ENCODE results near the gene ARMC8. TPM values are rescaled to one million over a fixed set of nuclear protein-coding genes. Genes with fewer than 3 reads are reported as not detected.

ARMC8 gene
- total RNA-seq, 2 experiments from 2014 or later: 37.7 to 39.6 TPM

DNA sequence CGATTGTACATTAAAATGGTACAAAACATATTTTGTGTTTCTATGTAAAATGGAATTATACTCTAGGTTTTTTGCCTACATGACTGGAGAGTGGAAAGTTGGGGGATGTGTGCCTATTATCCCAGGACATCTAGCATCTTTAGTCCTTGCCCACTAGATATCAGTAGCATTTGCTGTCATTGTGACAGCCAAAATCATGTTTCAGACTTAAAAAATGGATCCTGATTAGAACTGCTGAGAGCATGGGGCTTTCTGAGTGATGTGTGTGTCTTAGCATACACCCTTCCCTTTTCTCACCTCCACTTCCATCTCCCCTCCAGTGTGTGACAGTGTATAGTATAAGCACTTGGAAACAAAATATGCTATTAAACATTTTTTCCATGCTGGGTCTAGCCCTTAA lies 13.3 kb downstream of the ARMC8 start:
- intact Hi-C loops (cut with micrococcal nuclease): no loop called here
- H3K4me3 Mint-ChIP-seq: no peak overlapping the region
- no peaks in the 10 kb centered on the region for H3K27me3 Mint-ChIP-seq
- H3K9me3 Mint-ChIP-seq: no peaks in the 10 kb centered on the region
- no peak overlapping the region for H3K27ac Mint-ChIP-seq
- POLR2A ChIA-PET: no interaction called here
- H3K36me3 Mint-ChIP-seq: peaks cover 11% of the 10 kb centered on the region
- peaks cover 53% of the 10 kb centered on the region for H3K4me1 Mint-ChIP-seq (ENCODE audit: low read depth)
- no peak for DNase-seq
- CTCF ChIA-PET: interaction anchor here (0.5 kb wide), 1 partner anchor 118 kb away, joined by 3 read pairs; no protein-coding TSS in a partner anchor

DNA sequence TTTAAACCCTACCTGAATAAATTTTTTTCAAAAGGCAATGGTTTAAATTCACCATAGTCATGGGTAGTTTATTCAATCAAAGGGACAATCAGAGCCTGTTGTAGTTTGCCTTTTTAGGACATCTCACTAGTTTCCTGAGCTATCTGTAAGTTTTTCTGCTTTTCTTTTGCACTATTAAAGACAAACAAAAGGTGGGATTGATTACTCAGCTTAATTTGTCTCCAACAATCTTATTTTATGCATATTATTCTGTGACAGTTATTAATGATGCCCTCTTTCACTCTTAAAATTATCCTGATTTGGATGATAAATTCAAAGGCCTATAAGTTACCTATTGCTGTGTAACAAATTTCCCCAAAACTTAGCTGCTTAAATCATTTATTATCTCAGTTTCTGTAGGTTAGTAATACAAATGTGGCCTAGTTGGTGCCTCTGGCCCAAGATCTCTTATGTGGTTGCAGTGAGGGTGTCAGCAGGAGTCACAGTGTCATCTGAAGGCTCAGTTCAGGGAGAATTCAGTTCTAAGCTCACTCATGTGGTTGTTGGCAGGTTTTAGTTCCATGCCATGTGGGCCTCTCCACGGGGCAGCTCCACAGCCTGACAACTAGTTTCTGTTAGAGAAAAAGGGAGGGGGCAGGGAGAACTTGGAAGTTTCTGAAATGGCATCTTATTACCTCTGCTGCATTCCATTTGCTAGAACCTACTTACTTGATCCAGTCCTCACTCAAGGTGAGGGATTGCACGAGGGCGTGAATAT lies 16.0 kb downstream of the ARMC8 start:
- POLR2A ChIA-PET: no interaction called here
- CTCF ChIA-PET: no interaction called here

DNA sequence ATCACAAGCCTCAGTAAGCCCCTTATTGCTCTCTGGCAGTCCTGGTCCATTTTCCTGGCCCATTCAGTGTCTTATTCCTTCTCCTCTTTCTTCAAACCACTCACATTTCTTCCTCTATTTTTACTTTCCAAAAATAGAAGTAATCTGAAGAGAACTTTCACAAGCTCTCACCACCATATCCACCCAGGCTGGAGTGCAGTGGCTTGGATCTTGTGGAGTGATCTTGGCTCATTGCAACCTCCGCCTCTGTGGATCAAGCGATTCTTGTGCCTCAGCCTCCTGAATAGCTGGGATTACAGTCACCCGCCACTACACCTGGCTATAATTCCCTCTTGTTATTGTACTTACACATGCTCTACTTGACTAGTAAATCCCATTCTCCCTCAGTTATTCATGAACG lies 16.8 kb downstream of the ARMC8 start:
- H3K4me1 Mint-ChIP-seq (ENCODE audit: low read depth): peaks cover 47% of the 10 kb centered on the region
- no peak for DNase-seq
- H3K9me3 Mint-ChIP-seq: no peaks in the 10 kb centered on the region
- ChIA-PET CTCF (no interaction called here), POLR2A (no interaction called here)
- no peak overlapping the region for H3K27ac Mint-ChIP-seq
- H3K4me3 Mint-ChIP-seq: no peak overlapping the region
- H3K27me3 Mint-ChIP-seq: no peaks in the 10 kb centered on the region
- peaks cover 8% of the 10 kb centered on the region for H3K36me3 Mint-ChIP-seq
- intact Hi-C loops (cut with micrococcal nuclease): no loop called here

More for the DNA sequence above, 16.0 kb downstream of the ARMC8 start:
- H3K27ac Mint-ChIP-seq: no peak overlapping the region
- no peak overlapping the region for H3K4me3 Mint-ChIP-seq
- H3K36me3 Mint-ChIP-seq: peaks cover 6% of the 10 kb centered on the region
- intact Hi-C loops (cut with micrococcal nuclease): no loop called here
- H3K9me3 Mint-ChIP-seq: no peaks in the 10 kb centered on the region
- no peaks in the 10 kb centered on the region for H3K27me3 Mint-ChIP-seq
- peaks cover 49% of the 10 kb centered on the region for H3K4me1 Mint-ChIP-seq (ENCODE audit: low read depth)
- no peak for DNase-seq

DNA sequence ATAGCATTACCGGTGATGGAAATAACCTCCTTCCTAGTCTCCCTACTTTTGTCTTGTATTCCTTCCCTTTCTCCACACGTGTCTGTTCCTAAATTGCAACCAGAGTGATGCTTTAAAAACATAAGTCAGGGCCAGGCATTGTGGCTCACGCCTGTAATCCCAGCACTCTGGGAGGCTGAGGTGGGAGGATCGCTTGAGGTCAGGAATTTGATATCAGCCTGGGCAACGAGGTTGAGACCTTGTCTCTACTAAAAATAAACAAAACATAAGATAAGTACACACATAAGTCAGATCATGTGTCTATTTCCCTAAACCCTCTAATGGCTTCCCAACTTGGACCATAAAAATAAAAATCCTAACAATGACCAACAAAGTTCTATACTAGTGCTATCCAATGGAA lies 18.4 kb downstream of the ARMC8 start:
- POLR2A ChIA-PET: no interaction called here
- Mint-ChIP-seq H3K4me1 (ENCODE audit: low read depth) (peaks cover 40% of the 10 kb centered on the region), H3K4me3 (no peak overlapping the region), H3K27ac (no peak overlapping the region), H3K27me3 (no peaks in the 10 kb centered on the region), H3K9me3 (no peaks in the 10 kb centered on the region), H3K36me3 (peaks cover 8% of the 10 kb centered on the region)
- intact Hi-C loops (cut with micrococcal nuclease): no loop called here
- CTCF ChIA-PET: no interaction called here
- no peak for DNase-seq

DNA sequence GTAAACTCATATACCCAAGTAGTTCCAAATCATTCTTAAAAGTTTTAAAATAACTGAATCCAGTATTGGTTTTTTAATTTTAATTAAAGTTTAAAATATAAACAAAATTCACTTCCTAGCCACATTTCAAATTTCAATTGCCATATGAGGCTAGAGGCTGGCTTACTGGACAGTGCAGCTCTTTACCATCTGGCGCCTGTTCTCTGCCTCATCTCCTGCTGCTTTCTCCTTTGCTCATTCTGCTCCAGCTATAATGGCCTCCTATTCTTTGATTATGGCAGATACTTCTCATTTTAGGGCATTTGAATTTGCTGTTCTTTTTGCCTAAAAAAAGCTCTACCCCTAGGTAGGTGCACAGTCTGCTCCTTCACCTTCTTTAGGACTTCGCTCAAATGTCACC lies 19.1 kb downstream of the ARMC8 start:
- Mint-ChIP-seq H3K27me3 (no peaks in the 10 kb centered on the region), H3K27ac (no peak overlapping the region), H3K36me3 (peaks cover 8% of the 10 kb centered on the region), H3K4me1 (ENCODE audit: low read depth) (peaks cover 40% of the 10 kb centered on the region), H3K9me3 (no peaks in the 10 kb centered on the region), H3K4me3 (no peak overlapping the region)
- DNase-seq: no peak
- ChIA-PET POLR2A (no interaction called here), CTCF (no interaction called here)
- intact Hi-C loops (cut with micrococcal nuclease): no loop called here

DNA sequence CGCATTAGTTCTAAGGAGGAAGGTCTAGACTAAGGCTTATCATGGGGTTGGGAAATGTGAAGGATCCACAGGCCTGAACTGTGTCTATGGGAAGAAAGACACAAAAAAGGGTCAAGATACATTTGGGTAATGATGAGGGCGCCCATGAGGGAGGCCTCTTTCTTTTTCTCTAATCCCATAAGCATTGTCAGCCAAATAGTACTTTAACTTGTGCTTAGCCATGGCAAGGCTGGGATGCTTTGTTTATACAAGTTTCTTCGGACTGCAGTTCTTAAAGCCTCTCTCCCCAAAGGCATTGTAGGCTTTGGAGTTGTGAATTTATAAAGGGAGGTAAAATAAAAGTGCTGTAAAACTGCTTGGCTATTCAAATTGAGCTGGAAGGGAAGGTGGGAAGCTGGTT lies 23.4 kb downstream of the ARMC8 start:
- H3K36me3 Mint-ChIP-seq: peaks cover 19% of the 10 kb centered on the region
- CTCF ChIA-PET: no interaction called here
- H3K4me3 Mint-ChIP-seq: no peak overlapping the region
- POLR2A ChIA-PET: no interaction called here
- no peak overlapping the region for H3K27ac Mint-ChIP-seq
- H3K9me3 Mint-ChIP-seq: no peaks in the 10 kb centered on the region
- no peak for DNase-seq
- intact Hi-C loops (cut with micrococcal nuclease): no loop called here
- H3K27me3 Mint-ChIP-seq: no peaks in the 10 kb centered on the region
- peaks cover 12% of the 10 kb centered on the region for H3K4me1 Mint-ChIP-seq (ENCODE audit: low read depth)

DNA sequence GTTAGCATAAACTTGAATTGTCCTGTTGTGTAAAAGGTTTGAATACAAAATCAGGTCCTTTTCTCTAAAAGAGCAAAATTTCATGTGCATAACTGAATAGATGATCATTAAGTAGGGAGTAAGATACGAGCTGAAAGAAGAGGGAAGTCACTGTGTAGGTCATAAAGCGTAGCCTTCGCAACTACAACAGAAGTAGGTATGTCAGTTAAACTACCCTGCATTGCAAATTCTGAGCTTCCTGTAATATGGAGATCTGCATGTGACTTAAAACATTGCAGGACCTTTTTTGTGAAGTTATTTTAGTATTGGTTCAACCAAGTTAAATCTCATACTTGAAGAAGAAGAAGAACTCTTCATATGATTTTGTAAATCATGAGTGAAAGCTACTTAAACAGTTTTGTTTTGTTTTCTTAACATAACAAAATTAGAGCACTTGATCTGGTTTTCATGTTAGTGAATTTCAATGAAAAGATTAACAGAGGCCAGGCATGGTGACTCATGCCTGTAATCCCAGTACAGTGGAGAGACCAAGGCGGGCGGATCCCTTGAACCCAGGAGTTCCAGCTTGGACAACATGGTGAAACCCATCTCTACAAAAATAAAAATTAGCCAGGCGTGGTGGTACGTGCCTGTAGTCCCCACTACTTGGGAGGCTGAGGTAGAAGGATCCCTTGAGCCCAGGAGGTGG lies 26.4 kb downstream of the ARMC8 start:
- H3K27me3 Mint-ChIP-seq: no peaks in the 10 kb centered on the region
- intact Hi-C loops (cut with micrococcal nuclease): no loop called here
- POLR2A ChIA-PET: no interaction called here
- peaks cover 12% of the 10 kb centered on the region for H3K4me1 Mint-ChIP-seq (ENCODE audit: low read depth)
- DNase-seq: no peak
- peaks cover 15% of the 10 kb centered on the region for H3K36me3 Mint-ChIP-seq
- no peaks in the 10 kb centered on the region for H3K9me3 Mint-ChIP-seq
- H3K27ac Mint-ChIP-seq: no peak overlapping the region
- CTCF ChIA-PET: interaction anchor here (0.8 to 1.1 kb wide), 3 partner anchors 9 to 17 kb away, joined by 3 to 4 read pairs (median 3); no protein-coding TSS in a partner anchor
- H3K4me3 Mint-ChIP-seq: no peak overlapping the region

DNA sequence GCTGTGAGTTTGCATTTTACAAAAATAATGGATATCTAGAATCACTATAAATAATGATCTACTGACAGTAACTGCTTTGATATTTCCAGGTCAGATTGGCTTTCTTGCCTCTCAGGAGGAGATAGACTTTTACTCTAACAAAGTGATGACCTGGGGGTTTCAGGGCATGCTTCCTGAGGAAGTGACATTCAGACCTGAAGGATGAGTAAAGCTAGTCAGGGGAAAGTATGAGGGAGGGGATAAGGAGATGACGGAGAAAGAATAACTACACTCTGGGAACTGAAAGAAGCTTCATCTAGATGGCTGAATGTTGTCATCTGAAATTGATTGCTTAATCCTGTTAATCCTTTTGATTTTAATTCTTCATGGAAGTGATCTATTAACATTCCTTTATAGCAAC lies 32.2 kb downstream of the ARMC8 start:
- intact Hi-C loops (cut with micrococcal nuclease): loop anchor here (2.0 kb wide), 1 partner anchor 78 kb away; no protein-coding TSS in a partner anchor
- Mint-ChIP-seq H3K4me1 (ENCODE audit: low read depth) (peaks cover 31% of the 10 kb centered on the region), H3K27me3 (no peaks in the 10 kb centered on the region), H3K36me3 (peaks cover 15% of the 10 kb centered on the region), H3K9me3 (no peaks in the 10 kb centered on the region), H3K4me3 (no peak overlapping the region), H3K27ac (peak overlapping the region; percentile 25)
- POLR2A ChIA-PET: interaction anchor here (0.8 to 1.8 kb wide), 2 partner anchors 32 to 36 kb away, joined by 3 to 5 read pairs; partner anchors contain the start of gene ARMC8
- CTCF ChIA-PET: interaction anchor here (1.3 to 1.6 kb wide), 2 partner anchors 11 to 198 kb away, joined by 4 to 5 read pairs; no protein-coding TSS in a partner anchor
- DNase-seq: peak; percentile 21

DNA sequence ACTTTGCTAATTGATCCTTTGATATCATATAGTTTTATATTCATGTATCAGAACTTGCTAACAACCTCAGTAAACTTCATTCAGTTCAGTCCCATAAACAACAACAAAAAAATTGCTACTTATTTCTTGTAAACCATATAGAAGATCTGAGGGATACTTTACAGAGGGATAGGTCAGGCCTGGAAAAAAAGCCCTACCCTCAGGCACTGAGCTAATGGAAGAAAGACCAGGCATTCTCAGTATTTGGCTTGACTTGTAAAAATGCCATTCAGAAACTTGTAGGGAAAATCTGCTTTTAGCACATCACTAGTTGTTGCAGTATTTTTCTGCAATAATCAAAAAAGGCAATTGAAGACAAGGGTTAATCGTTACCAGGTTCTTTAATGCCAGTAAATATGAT lies 33.1 kb downstream of the ARMC8 start:
- H3K9me3 Mint-ChIP-seq: no peaks in the 10 kb centered on the region
- no peaks in the 10 kb centered on the region for H3K27me3 Mint-ChIP-seq
- ChIA-PET POLR2A (no interaction called here), CTCF (interaction anchor here (1.1 to 1.6 kb wide), 2 partner anchors 11 to 199 kb away, joined by 3 to 5 read pairs; no protein-coding TSS in a partner anchor)
- H3K36me3 Mint-ChIP-seq: peaks cover 19% of the 10 kb centered on the region
- H3K4me1 Mint-ChIP-seq (ENCODE audit: low read depth): peaks cover 31% of the 10 kb centered on the region
- intact Hi-C loops (cut with micrococcal nuclease): no loop called here
- H3K4me3 Mint-ChIP-seq: no peak overlapping the region
- DNase-seq: no peak
- H3K27ac Mint-ChIP-seq: no peak overlapping the region

DNA sequence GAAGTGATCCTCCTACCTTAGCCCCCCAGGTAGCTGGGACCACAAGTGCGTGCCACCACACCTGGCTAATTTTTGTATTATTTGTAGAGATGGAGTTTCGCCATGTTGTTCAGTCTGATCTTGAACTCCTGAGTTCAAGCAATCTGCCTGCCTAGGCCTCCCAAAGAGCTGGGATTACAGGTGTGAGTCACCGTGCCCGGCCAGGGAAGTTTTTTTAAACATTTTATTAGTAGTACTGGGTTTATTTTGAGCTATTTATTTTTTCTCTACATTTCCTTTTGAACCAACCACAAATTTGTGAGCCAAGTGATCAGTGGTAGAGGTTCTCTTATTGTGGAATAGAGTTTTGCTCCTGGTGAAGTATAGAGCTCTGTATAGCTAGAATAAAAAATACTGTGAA lies 33.7 kb downstream of the ARMC8 start:
- Mint-ChIP-seq H3K9me3 (no peaks in the 10 kb centered on the region), H3K4me3 (no peak overlapping the region), H3K27me3 (no peaks in the 10 kb centered on the region), H3K27ac (no peak overlapping the region), H3K36me3 (peaks cover 23% of the 10 kb centered on the region), H3K4me1 (ENCODE audit: low read depth) (peaks cover 31% of the 10 kb centered on the region)
- ChIA-PET CTCF (interaction anchor here (1.1 to 1.6 kb wide), 2 partner anchors 12 to 198 kb away, joined by 3 to 5 read pairs; no protein-coding TSS in a partner anchor), POLR2A (no interaction called here)
- DNase-seq: no peak
- intact Hi-C loops (cut with micrococcal nuclease): no loop called here

DNA sequence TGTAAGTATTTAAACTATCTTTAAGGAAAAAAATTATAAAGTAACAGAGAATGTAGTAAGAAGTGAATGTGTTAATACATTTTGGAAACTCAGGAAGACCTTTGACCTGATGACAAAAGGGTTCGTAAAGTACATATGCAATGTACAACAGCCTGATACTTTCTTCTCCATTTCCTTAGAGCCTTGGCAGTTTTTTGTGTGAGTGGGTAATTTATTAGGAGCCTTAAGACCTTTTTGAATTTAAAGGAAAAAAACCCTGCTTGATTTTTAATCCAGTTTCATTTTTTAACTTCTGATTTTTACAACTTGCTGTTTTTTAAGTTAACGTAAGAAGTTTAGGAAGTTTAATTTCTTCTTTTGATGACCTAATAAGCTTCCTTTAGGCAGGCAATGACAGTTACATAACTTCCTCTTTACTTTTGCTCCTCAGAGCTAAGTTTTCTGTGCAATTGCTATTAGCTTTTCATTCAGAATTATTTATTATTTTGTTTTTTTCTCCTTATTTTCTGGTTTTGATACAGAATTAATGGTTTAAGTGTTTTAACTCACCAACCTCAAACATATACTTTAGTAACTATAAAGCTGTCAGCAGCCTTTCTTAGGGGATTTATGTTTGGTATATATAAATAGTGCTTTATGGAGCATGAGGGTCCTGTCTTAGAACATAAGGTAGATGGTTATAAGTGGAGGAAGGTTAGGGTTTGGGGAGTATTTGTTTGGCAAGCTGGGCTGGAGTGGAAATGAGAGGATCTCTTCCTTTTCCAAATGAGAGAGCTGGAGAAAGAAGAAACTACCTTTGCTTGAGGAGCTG lies 35.2 kb downstream of the ARMC8 start:
- CTCF ChIA-PET: interaction anchor here (0.9 to 1.0 kb wide), 3 partner anchors 8 to 694 kb away, joined by 3 read pairs; no protein-coding TSS in a partner anchor
- Mint-ChIP-seq H3K27ac (peak overlapping the region; percentile 42), H3K9me3 (no peaks in the 10 kb centered on the region), H3K4me1 (ENCODE audit: low read depth) (peaks cover 31% of the 10 kb centered on the region), H3K4me3 (no peak overlapping the region), H3K27me3 (no peaks in the 10 kb centered on the region), H3K36me3 (peaks cover 26% of the 10 kb centered on the region)
- DNase-seq: no peak
- intact Hi-C loops (cut with micrococcal nuclease): loop anchor here (2.0 kb wide), 1 partner anchor 36 kb away; the partner anchor contains the start of gene ARMC8
- POLR2A ChIA-PET: no interaction called here

DNA sequence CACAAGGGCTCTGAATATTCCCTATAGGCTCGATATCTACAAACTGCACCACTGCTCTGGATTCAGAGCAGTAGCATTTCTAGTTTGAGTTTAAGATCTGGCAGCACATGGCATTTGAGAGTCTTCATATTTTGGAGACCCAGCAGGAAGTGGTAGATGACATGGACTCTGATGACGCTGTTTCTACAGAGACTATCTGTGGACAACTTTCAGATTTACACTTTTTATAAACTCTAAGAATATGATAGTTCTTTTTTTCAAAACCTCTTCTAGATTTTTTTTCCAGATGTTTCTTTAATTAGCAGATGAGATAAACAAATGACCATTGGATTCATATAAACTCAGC lies 35.8 kb downstream of the ARMC8 start:
- intact Hi-C loops (cut with micrococcal nuclease): loop anchor here (2.0 kb wide), 1 partner anchor 36 kb away; the partner anchor contains the start of gene ARMC8
- POLR2A ChIA-PET: no interaction called here
- CTCF ChIA-PET: interaction anchor here (0.9 to 1.0 kb wide), 3 partner anchors 9 to 693 kb away, joined by 3 read pairs; no protein-coding TSS in a partner anchor
- Mint-ChIP-seq H3K4me1 (ENCODE audit: low read depth) (peaks cover 28% of the 10 kb centered on the region), H3K36me3 (peaks cover 31% of the 10 kb centered on the region), H3K27ac (peak overlapping the region; percentile 42), H3K9me3 (no peaks in the 10 kb centered on the region), H3K4me3 (no peak overlapping the region), H3K27me3 (no peaks in the 10 kb centered on the region)
- DNase-seq: no peak

Data from activated CD4-positive, alpha-beta memory T cell treated with anti-CD3 and anti-CD28 coated beads for 36 hours (primary cell).